GM18511 (cell line): ENCODE results near the gene CFAP100.

ENCODE experiments used
- ATAC-seq: cut with Tn5 transposase; IDR thresholded peaks from one replicate; pipeline ENCODE4 v1.9.1; 2021; ENCODE audit warnings: mild to moderate bottlenecking, moderate library complexity; ENCODE audit not compliant: unreplicated experiment

The CFAP100 gene

GRCh38 chr3:126399351-126399735, 4.6 kb downstream of the CFAP100 start:
- ATAC-seq, result peak; percentile 58

GRCh38 chr3:126399756-126400155, 5.0 kb downstream of the CFAP100 start:
- ATAC-seq, result no peak

DNA sequence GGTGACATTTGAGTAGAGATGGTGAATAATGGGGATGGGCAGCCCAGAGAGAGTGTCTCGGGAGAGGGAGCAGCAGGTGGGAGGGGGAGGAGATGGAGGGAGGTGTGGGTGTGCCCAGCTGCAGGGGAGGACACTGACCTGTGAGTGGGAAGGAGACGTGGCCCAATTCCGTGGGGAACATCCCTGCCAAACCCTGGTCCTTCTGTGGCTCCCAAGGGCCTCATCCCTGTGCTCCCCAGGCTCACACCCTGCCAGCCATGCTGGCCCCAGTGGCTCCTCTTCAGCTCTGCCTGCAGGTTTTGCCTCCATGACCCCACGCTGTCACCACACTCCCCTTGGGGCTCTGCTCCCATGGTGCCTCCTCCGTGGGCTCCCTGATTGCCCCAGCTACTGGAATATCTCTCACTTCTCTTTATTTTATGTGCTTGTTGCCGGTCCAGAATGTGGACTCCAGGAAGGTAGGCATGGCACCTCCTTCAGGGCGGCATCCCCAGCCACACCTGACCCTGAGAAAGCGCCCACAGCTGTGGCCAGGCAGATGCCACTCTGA, 7.0 kb downstream of the CFAP100 start:
- ATAC-seq, result no peak

DNA sequence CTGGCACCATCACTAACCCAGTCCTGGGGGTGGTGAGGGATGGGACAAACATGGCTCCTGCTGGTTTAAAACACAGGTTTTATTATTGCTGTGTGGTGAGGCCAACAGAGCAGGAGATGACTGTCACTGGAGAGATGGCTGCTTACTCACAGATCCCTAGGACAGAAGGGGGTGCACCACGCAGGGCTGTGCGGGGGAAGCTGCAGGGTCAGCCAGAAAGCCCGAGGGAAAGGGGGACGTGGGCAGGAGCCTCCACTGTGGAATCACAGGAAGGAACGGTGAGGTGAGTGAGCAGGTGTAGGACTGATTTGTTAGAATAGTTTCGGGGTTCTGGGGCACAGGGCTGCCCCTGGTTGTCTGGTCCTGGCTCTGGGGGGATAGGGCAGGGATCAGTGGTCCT, 7.5 kb downstream of the CFAP100 start:
- no peak for ATAC-seq

DNA sequence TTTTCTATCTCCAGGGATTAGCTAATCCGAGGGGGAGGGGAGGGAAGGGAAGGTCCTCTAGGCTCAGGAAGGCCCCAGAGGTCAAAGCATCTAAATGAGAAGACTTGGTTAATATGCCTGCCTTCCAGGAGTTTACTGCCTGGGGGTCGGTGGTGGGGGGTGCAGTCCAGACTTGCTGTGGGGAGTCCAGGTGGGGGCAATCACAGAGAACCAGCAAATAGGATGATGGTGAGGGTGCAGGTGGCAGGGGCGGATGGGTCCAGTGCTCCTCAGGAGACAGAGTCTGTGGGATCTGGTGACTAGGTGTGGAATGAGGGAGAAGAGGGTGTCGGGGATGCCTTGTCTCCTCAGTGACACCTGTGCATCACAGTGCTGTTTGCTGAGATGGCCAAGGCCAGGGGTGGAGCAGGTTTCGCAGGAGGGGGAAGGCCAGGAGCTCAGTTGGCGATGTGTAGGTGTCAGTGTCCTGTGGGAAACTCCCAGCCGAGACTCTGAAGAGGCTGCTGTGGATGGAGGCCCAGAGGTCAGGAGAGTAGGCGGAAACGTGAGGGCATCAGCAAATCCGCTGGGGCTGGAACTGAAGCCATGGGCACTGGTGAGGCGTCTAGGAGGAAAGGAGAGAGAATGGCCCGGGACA, 8.1 kb downstream of the CFAP100 start:
- ATAC-seq, result no peak

GRCh38 chr3:126406389-126407296, 11.9 kb downstream of the CFAP100 start:
- ATAC-seq, result no peak

- ATAC-seq, result no peak
These were observed 12.8 kb downstream of the CFAP100 start for GRCh38 chr3:126407412-126408044.

- ATAC-seq, result no peak
These were observed 13.4 kb downstream of the CFAP100 start for GRCh38 chr3:126408099-126408498.

DNA sequence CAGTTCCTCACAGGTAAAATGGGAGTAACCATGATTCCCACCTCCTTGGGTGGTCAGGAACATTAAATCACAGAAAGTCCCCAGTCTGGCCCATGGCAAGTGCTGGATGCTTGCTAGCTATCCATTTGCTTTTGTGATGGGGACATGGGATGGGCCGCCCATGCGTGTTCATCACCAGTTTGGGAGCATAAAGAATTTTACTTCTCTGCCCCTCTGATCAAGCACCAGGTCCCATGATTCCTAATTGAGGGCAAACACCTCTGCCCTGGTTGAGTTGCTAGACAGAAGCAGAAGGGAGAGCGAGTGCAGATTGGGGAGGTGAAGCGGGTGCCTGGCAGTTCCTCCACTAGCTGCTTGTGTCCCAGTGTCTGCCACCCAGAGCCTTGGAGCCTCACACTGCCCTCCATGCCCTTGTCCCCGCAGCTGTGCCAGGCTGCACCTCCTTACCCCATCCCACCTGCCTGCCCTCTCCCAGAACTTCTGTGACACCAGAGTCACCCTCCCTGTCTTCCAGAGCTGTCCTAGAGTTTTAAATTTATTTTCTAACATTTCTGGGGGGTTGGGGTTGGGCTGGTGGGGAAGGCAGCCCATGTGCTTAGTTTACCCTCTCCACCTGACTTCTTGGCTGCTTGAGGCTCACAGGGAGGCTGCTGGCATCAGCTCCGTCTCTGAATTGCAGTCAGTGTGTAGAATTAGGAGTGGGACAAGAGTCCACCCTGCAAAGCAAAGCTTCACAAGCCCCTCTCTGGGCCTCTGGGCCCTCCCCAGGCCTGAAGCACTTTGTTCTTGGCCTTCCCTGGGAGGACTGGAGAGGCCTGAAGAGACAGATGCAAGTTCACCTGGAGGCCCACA, 18.4 kb downstream of the CFAP100 start:
- ATAC-seq, result no peak

- ATAC-seq, result no peak
These were observed 19.0 kb downstream of the CFAP100 start for GRCh38 chr3:126413693-126414080.

- ATAC-seq, result no peak
These were observed 19.7 kb downstream of the CFAP100 start for GRCh38 chr3:126414406-126414805.

DNA sequence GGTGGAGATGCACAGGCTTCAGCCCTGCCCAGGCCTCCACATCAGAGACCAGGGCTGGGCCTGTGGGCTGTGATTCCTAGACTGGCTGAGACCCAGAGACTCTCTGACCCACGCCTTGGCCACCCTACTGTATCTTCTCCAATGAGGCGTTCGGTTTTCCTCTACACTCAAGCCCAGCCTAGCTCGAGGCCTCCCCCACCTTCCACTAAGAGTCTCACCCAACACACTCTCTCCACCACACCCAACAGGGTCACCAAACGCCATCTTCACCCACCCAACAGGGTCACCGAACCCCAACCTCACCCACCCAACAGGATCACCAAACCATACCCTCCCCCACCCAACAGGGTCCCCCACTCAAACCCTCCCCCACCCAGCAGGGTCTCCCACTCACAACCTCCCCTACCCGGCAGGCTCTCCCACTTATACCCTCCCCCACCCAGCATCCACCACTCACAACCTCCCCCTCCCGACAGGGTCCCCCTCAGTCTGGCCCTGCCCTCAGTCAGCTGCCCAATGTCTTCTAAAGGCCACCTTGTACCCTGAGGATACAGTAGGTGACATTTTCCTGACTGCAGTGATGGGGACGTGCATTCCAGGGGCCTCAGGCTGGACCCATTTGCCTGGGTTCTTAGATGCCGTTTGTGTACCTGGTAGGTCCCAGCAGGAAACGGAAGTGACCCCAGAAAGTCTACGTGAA, 20.4 kb downstream of the CFAP100 start:
- ATAC-seq, result no peak

DNA sequence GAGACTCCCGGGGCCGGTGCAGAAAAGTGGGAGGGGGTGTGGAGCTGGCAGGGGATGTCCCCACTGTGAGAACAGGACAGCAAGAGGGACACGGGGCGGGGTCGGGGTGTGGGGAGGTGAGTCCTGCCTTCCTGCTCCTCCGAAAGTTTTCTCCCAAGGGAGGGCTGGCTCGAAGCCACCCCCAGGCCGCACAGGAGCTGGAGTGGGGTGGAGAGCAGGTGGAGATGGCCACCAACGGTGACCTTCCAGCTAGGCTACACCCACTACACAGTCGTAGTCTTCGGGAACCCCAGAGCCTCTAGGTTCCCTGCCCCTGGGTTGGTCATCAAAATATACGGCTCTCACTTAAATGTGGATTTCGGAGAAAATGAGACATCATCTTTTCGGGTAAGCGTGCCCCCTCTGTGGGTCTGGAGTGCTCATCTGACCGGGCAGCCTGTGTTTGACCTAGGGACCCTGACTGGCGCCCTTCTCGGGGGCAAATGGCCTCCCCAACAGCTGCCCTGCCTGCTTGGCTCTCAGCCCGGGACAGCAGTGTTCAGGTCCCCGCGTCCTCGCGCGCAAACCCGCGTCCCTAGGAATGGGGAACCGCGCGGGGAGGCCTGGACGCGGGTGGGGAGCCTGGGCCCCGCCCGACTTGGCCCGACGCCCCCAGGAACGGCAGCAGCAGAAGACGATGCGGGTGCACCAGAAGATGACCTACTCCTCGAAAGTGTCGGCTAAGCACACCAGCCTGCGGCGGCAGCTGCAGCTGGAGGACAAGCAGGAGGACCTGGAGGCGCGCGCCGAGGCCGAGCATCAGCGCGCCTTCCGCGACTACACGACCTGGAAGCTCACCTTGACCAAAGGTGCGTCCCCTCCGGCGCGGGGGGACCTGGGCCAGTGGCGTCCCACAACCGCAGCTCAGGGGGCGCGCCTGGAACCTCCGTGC, 21.2 kb downstream of the CFAP100 start:
- ATAC-seq, result no peak

GRCh38 chr3:126416943-126417342, 22.2 kb downstream of the CFAP100 start:
- ATAC-seq, result no peak

DNA sequence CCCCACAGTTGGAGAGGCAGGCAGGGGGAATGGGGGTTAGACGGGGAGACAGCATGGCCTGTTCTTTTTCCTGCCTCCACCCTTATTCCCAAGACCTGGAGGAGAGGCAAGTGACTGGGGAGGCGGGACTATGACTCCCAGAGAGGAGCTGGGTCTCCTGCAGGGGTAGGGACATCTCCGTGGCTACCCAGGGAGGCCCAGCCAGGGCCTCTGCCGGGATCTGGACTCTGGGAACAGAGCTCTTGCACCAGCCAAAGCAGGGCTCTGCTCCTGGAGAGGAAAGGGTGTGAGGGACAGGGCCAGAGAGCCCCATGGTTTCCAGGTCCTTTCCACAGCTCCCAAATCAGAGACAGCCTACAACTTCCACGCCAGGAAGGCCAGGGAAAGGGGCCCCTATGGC, 22.8 kb downstream of the CFAP100 start:
- ATAC-seq, result no peak

DNA sequence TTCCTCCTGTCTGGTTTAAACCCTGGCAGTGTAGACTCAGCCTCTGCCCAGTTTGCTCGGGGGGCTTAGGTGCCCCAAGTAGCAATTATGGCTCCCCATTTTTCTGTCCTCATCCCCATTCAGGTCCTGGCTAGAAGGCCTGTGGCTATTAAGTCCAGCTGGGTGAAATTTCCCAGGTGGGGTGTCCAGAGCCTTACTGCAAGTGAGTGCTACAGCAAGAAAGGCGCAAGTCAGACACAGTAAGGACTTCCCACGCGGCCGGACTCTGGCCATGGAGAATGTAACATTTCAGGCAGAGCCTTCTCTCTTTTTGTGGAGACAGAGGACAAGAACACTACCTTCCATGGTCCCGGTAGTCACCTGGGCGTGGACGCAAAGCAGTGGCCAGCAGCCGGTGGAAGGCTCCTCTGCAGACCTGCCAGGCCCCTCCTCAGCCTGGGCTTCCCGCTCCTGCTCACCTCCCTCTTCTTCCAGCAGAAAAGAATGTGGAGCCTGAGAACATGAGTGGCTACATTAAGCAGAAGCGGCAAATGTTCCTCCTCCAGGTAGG, 23.3 kb downstream of the CFAP100 start:
- ATAC-seq, result no peak

GRCh38 chr3:126418661-126419131, 24.0 kb downstream of the CFAP100 start:
- ATAC-seq, result no peak

DNA sequence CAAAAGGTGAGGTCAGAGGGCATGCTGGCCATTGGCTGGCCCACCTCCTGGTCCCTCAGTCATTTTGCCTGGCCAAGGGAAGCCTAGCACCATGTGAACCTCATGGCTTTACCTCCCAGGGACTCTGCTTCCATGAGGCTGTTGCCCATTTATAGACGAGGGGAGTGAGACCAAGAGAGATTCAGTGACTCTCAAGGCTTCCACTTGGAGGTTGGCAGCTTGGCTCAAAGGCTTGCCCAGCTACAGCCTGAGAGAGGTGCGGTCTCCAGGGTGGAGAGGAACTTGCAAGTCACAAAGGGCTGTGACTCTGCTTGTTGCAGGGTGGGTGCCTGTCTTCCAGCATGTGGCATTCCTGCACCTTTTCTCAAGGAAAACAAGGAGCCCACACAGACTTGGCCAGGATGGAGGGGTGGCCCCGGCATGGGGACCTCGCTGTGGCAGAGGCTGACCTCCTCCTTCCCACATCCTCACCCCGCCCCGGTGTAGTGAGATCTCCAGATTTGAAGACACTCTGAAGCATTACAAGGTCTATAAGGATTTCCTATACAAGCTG, 24.5 kb downstream of the CFAP100 start:
- ATAC-seq, result no peak
